Esophagus muscularis mucosa (tissue), 4 donors: ENCODE measurements around the gene CACYBP. TPM values are rescaled to one million over a fixed set of nuclear protein-coding genes. Genes with fewer than 3 reads are reported as not detected.
"Not testable (repeated sequence)": the region's sequence is repeated elsewhere in the genome, so short reads cannot be mapped to it uniquely, and the experiment has no call there.

Experiments used
- DNase-seq: peaks from one replicate; pipeline ENCODE4 v3.0.0-alpha.2; 2017; ENCODE audit errors: extremely low spot score
- H3K27ac ChIP-seq, 4 donors: fragments of 200-600 bp; sonication (generic); replicated peaks in 1 of 4; 1 replicate in 3 of 4; 2 replicates in 1 of 4; pipeline ENCODE4 v1.5.1; 2016 to 2019; ENCODE audit warnings: mild to moderate bottlenecking in 1 of 4
- H3K27me3 ChIP-seq, 4 donors: fragments of 200-600 bp; sonication (generic); one replicate each; pipeline versions ENCODE4 v1.5.1 to v1.6.0; 2016 to 2019
- H3K36me3 ChIP-seq, 4 donors: fragments of 200-600 bp; sonication (generic); one replicate each; pipeline ENCODE4 v1.5.1; 2016 to 2019
- H3K4me1 ChIP-seq, 4 donors: fragments of 200-600 bp; sonication (generic); one replicate each; pipeline ENCODE4 v1.5.1; 2016 to 2019
- H3K4me3 ChIP-seq, 4 donors: fragments of 200-600 bp; sonication (generic); 1 replicate in 2 of 4; 2 replicates in 2 of 4; pipeline ENCODE4 v1.5.1; 2016 to 2019; ENCODE audit warnings: mild to moderate bottlenecking in 4 of 4, moderate library complexity in 1 of 4
- H3K9me3 ChIP-seq, 4 donors: fragments of 200-600 bp; sonication (generic); 1 replicate in 3 of 4; 2 replicates in 1 of 4; pipeline ENCODE4 v1.5.1; 2016 to 2019
- EP300 ChIP-seq: sonication (generic); formaldehyde crosslinking; IDR thresholded peaks from one replicate; pipeline ENCODE4 v1.6.1; 2017; ENCODE audit warnings: antibody characterized with exemption
- POLR2A ChIP-seq: fragments of 450-650 bp; IDR thresholded peaks from one replicate; pipeline ENCODE4 v1.6.1; 2017; ENCODE audit warnings: antibody characterized with exemption, moderate library complexity, mild to moderate bottlenecking, low read depth
- POLR2AphosphoS5 ChIP-seq, 2 donors: sonication (generic); formaldehyde crosslinking; IDR thresholded peaks; one replicate each; pipeline ENCODE4 v1.6.1; 2017; ENCODE audit warnings: antibody characterized with exemption in 2 of 2
- WGBS: methylation state at CpG from one replicate; pipeline ENCODE4 v1.1.5; 2018; 5-methylcytosine and 5-hydroxymethylcytosine counted together
- intact Hi-C: fragments of 100-400 bp; cut with DNase I; formaldehyde crosslinking; loops from one replicate; pipeline ENCODE4 v1.15.1; 2023
- total RNA-seq, 4 donors: library from RNA; depleted of rRNA; stranded (reverse); fragments of >200 nt; gene quantifications; one replicate each; pipeline versions ENCODE4 v1.1.0 to v1.2.1, GENCODE V29; 2016
- TF ChIP-seq, protein P1 (sequence below), 3 experiments: fragments of 200-600 bp in 2 of 3; fragments of 450-650 bp in 1 of 3; sonication (generic) in 2 of 3; IDR thresholded peaks; one replicate each; pipeline ENCODE4 v1.5.1; 2017 to 2019; ENCODE audit warnings: antibody characterized with exemption in 3 of 3, mild to moderate bottlenecking in 2 of 3, moderate library complexity in 1 of 3

The CACYBP gene
- total RNA-seq, 4 donors from 2014 or later = 48.5 to 125 (median 94.7) TPM

DNA sequence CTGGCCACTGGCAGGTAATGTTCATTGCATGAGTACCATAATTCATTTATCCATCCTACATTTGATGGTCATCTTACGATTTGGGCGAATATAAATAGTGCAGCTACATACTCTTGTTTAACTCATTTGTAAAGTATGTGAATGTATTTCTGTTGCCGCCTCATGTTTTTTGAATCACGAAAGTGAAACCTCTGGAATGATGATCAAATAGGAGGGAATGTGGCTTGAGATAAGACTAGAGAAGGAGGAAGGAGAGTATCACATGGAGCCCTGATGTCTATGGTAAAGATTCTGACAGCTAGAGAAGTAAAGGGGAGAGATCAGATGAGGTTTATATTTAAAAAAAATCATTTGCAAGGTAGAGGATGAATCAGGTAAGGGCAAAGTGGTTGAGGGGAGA, 15.5 kb downstream of the CACYBP start:
- Histone ChIP-seq H3K4me1 (peaks cover 0 to 4% (median 0%) of the 10 kb centered on the region in 4 donors), H3K9me3 (no peaks in the 10 kb centered on the region), H3K36me3 (peaks cover 39 to 93% (median 88%) of the 10 kb centered on the region in 4 donors), H3K4me3 (no peak overlapping the region), H3K27ac (no peak overlapping the region), H3K27me3 (no peaks in the 10 kb centered on the region)
- TF ChIP-seq, protein P1, sequence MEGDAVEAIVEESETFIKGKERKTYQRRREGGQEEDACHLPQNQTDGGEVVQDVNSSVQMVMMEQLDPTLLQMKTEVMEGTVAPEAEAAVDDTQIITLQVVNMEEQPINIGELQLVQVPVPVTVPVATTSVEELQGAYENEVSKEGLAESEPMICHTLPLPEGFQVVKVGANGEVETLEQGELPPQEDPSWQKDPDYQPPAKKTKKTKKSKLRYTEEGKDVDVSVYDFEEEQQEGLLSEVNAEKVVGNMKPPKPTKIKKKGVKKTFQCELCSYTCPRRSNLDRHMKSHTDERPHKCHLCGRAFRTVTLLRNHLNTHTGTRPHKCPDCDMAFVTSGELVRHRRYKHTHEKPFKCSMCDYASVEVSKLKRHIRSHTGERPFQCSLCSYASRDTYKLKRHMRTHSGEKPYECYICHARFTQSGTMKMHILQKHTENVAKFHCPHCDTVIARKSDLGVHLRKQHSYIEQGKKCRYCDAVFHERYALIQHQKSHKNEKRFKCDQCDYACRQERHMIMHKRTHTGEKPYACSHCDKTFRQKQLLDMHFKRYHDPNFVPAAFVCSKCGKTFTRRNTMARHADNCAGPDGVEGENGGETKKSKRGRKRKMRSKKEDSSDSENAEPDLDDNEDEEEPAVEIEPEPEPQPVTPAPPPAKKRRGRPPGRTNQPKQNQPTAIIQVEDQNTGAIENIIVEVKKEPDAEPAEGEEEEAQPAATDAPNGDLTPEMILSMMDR (IDR thresholded peaks at IDR 0.05) = no peak
- TF ChIP-seq POLR2AphosphoS5 (IDR thresholded peaks at IDR 0.05) (no peak), EP300 (no peak), POLR2A (no peak)
- DNase-seq = no peak
- WGBS = 86% methylated on average over 4 of the region's 4 CpGs
- intact Hi-C loops = no loop called here

DNA sequence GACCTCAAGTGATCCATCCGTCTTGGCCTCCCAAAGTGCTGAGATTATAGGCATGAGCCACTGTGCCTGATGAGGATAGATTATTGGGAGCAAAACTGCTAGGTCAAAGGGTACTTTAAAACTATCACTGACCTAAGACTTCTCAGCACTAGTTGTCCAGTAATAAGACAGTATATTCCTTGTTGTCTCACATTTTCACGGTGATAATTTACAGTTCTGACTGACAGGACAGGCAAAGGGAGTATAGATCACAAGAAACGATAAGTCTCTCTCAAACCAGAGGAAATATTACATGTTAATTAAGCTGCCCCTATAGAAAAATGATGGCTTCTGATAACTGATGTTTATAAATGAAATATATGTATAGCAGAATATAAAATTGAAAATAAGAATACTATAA, 19.8 kb downstream of the CACYBP start:
- 84% methylated on average over 3 of the region's 3 CpGs for WGBS
- Histone ChIP-seq H3K27ac (no peak overlapping the region), H3K4me3 (no peak overlapping the region), H3K36me3 (peaks cover 15 to 54% (median 47%) of the 10 kb centered on the region in 4 donors), H3K27me3 (no peaks in the 10 kb centered on the region), H3K9me3 (no peaks in the 10 kb centered on the region), H3K4me1 (peaks cover 5 to 23% (median 15%) of the 10 kb centered on the region in 4 donors)
- no peak for TF ChIP-seq POLR2AphosphoS5 (IDR thresholded peaks at IDR 0.05)
- TF ChIP-seq EP300 = no peak
- TF ChIP-seq POLR2A = no peak
- TF ChIP-seq, protein P1 (IDR thresholded peaks at IDR 0.05) = no peak
- no peak for DNase-seq
- intact Hi-C loops = no loop called here

DNA sequence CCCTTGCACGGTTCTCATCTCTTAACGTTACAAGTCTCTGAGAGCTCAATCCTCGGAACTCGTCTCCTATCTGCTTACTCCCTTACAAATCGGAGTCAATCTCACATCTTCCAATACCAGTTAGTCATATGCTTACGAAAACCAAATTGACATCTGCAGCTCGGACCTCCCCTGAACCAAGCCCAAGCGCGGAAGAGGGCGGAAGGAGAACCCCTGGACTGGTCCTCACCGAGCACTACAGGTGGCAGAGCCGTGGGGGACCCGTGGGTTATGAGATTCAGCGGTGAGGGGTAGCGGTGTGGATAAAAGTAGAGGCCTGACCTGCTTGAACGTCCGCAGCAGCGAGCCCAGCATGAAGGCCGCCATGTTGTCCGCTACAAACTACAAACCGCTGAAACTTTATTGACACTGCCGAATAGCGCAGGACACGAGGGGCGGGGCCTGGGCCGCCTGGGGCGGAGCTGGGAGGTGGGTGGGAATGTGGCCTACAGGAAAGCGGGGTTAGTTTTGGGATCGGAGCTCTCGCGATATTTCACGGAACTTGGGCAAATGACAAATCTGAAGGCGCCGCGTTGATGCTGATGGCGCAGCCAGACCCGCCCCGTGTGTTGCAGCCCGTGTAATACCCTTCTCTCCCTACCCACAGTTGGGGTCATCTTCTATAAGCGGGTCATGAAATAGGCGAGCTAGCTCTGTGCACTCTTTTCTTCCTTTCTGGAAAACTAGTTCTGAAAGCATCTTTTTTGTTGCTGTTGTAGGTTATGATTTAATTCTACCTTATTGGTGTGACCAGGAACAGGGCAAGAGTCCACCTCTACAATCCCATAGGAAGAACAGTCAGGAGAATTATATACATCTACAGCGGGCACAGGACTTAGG, 23.5 kb downstream of the CACYBP start, which contains the start of gene MRPS14:
Gene MRPS14, minus strand, starts transcription at position 383 of the 879 bp plus-strand sequence. Its CDS starts 17 bp downstream, at position 366.
- peak within 1 kb of the TSS; percentile 68 to 94 (median 87) for H3K4me3 ChIP-seq
- peaks cover 0 to 16% (median 9%) of the 10 kb centered on the region in 4 donors for H3K36me3 ChIP-seq
- 4% methylated on average over 32 of the region's 42 CpGs for WGBS
- intact Hi-C loops = no loop called here
- H3K27ac ChIP-seq = peak within 1 kb of the TSS; percentile 74 to 89 (median 84)
- H3K4me1 ChIP-seq = peaks cover 5 to 23% (median 13%) of the 10 kb centered on the region in 4 donors
- peak; percentile 99 for DNase-seq
- H3K9me3 ChIP-seq = no peaks in the 10 kb centered on the region
- no peaks in the 10 kb centered on the region for H3K27me3 ChIP-seq
- peak; percentile 93 to 95 for TF ChIP-seq POLR2AphosphoS5 (IDR thresholded peaks at IDR 0.05)
- TF ChIP-seq, protein P1 (IDR thresholded peaks at IDR 0.05) = peak in 1 of 3 experiments; percentile 26
- no peak for TF ChIP-seq POLR2A

DNA sequence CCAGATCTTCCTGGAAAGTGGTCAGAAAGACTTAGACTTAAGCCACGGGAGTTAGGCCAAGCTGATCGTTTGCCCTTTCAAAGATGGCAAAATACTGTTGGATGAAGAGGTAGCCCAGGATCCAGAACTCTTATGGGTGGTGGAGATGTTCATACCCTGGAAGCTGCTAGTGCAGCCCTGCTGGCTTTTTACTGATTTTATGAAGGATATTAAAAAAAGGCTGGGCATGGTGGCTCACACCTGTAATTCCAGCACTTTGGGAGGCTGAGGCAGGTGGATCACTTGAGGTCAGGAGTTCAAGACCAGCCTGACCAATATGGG, 24.1 kb downstream of the CACYBP start:
- H3K27me3 ChIP-seq, DNase-seq, H3K9me3 ChIP-seq, intact Hi-C loops: not testable (repeated sequence)
- peak overlapping the region; percentile 68 to 94 (median 87) for H3K4me3 ChIP-seq
- H3K27ac ChIP-seq = peak overlapping the region; percentile 74 to 89 (median 84)
- WGBS = 80% methylated on average over 2 of the region's 2 CpGs
- H3K36me3 ChIP-seq = peaks cover 0 to 12% (median 5%) of the 10 kb centered on the region in 4 donors
- H3K4me1 ChIP-seq = peaks cover 5 to 23% (median 13%) of the 10 kb centered on the region in 4 donors

DNA sequence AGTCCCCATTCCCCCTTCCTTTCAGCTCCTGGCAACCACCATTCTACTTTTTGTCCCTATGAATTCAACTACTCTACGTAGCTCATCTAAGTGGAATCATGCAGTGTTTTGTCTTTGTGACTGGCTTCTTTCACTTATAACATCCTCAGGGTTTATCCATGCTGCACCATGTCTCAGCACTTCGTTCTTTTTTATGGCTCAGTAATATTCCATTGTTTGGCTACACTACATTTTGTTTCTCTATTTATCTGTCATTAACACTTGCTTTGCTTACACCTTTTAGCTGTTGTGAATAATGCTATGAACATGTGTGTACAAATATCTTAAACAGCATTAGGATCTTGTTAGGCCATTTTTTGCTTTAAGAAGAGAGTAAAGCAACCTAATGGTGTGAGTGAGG, 25.0 kb downstream of the CACYBP start:
- Histone ChIP-seq H3K36me3 (peaks cover 0 to 6% (median 0%) of the 10 kb centered on the region in 4 donors), H3K27ac (no peak overlapping the region), H3K27me3 (no peaks in the 10 kb centered on the region), H3K4me1 (peaks cover 5 to 29% (median 15%) of the 10 kb centered on the region in 4 donors), H3K4me3 (no peak overlapping the region), H3K9me3 (no peaks in the 10 kb centered on the region)
- TF ChIP-seq POLR2A = no peak
- TF ChIP-seq POLR2AphosphoS5 (IDR thresholded peaks at IDR 0.05) = no peak
- no peak for TF ChIP-seq EP300
- TF ChIP-seq, protein P1 (IDR thresholded peaks at IDR 0.05) = no peak
- intact Hi-C loops = no loop called here
- 94% methylated on average over 2 of the region's 2 CpGs for whole genome bisulfite sequencing
- no peak for DNase-seq
